ENCODE measurements around the gene SLIT3.

The SLIT3 gene

GRCh38 chr5:169265888-169266287 lies 35.1 kb downstream of the SLIT3 start (continued):
- TF ChIP-seq PATZ1 (CRISPR knock-in tag; IDR thresholded peaks at IDR 0.05; ENCODE audit: borderline replicate concordance) (no peak), POU6F1 (CRISPR knock-in tag; IDR thresholded peaks at IDR 0.05; ENCODE audit: borderline replicate concordance, low read depth) (no peak), PPARA (CRISPR knock-in tag; IDR thresholded peaks at IDR 0.05; ENCODE audit: borderline replicate concordance) (no peak)

DNA sequence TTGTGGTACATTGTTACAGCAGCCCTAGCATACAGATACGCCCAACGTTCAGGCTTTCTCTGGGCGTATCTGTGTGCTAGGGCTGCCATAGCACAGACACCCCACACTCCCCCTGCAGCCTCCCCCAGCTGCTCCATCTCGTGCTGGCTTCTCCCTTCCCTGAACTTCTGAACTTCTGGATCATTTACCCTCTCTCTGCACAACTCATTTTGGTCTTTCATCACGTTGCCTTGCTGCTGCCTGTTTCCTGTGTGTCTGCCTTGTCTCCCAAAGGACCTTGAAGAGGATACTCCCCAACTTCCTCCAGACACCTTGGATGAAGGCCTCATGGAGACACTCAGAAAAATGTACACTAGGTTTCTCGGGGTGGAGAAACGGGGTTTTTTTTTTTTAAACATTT lies 37.3 kb downstream of the SLIT3 start:
- ATAC-seq, result no peak
- TF ChIP-seq, protein P1, sequence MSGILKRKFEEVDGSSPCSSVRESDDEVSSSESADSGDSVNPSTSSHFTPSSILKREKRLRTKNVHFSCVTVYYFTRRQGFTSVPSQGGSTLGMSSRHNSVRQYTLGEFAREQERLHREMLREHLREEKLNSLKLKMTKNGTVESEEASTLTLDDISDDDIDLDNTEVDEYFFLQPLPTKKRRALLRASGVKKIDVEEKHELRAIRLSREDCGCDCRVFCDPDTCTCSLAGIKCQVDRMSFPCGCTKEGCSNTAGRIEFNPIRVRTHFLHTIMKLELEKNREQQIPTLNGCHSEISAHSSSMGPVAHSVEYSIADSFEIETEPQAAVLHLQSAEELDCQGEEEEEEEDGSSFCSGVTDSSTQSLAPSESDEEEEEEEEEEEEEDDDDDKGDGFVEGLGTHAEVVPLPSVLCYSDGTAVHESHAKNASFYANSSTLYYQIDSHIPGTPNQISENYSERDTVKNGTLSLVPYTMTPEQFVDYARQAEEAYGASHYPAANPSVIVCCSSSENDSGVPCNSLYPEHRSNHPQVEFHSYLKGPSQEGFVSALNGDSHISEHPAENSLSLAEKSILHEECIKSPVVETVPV (CRISPR knock-in tag; IDR thresholded peaks at IDR 0.05), result no peak
- TF ChIP-seq ZFP30 (CRISPR knock-in tag; IDR thresholded peaks at IDR 0.05) (no peak), CREB5 (CRISPR knock-in tag; IDR thresholded peaks at IDR 0.05; ENCODE audit: low read depth) (no peak), ZNF8 (CRISPR knock-in tag; IDR thresholded peaks at IDR 0.05) (no peak), TCF4 (CRISPR knock-in tag; IDR thresholded peaks at IDR 0.05; ENCODE audit: borderline replicate concordance) (no peak), ESRRG (CRISPR knock-in tag; IDR thresholded peaks at IDR 0.05) (no peak), BACH2 (CRISPR knock-in tag; IDR thresholded peaks at IDR 0.05; ENCODE audit: borderline replicate concordance) (no peak), SNAI2 (CRISPR knock-in tag; IDR thresholded peaks at IDR 0.05) (no peak)

DNA sequence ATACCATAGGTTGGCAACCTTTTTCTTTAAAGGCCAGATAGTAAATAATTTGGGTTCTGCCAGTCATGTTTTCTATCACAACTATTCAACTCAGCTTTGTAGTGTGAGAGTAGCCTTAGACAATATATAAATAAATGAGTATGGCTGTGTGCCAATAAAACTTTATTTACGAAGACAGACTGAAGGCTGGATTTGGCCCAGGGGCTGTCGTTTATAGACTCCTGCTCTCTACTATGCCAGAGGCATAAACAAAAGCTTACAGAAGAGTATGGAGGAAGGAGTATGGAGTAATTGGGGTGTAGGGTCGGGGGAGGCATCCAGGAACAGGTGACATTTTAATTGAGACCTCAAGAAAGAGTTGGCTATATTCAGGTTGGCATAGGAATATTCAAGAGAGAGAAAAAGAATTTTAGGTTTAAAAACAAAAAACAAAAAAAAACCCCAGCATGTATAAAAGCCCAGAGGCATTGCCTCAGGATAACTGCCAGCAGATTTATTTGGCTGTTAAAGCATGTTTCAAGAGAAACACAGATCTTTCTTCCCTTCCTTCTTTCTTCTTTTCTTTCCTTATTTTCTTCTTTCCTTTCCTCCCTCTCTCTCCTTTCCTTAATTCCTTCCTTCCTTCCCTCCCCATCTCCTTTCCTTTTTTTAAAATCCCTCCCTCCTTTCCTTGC lies 39.9 kb downstream of the SLIT3 start:
- no peak for ATAC-seq
- TF ChIP-seq POU6F1 (CRISPR knock-in tag; IDR thresholded peaks at IDR 0.05; ENCODE audit: borderline replicate concordance, low read depth) (no peak), ESRRG (CRISPR knock-in tag; IDR thresholded peaks at IDR 0.05) (no peak), CSDC2 (CRISPR knock-in tag; IDR thresholded peaks at IDR 0.05) (no peak), ZNF565 (CRISPR knock-in tag; conservative IDR thresholded peaks at IDR 0.05; ENCODE audit: low read depth) (no peak), PATZ1 (CRISPR knock-in tag; IDR thresholded peaks at IDR 0.05; ENCODE audit: borderline replicate concordance) (no peak), ISL1 (CRISPR knock-in tag; IDR thresholded peaks at IDR 0.05) (no peak), OSR1 (CRISPR knock-in tag; IDR thresholded peaks at IDR 0.05) (no peak), TOX (CRISPR knock-in tag; IDR thresholded peaks at IDR 0.05; ENCODE audit: borderline replicate concordance) (no peak), BACH2 (CRISPR knock-in tag; IDR thresholded peaks at IDR 0.05; ENCODE audit: borderline replicate concordance) (no peak), ZFP3 (CRISPR knock-in tag; IDR thresholded peaks at IDR 0.05) (no peak), ZFP30 (CRISPR knock-in tag; IDR thresholded peaks at IDR 0.05) (no peak), GLIS3 (CRISPR knock-in tag; IDR thresholded peaks at IDR 0.05) (no peak), SNAI2 (CRISPR knock-in tag; IDR thresholded peaks at IDR 0.05) (no peak), CREB5 (CRISPR knock-in tag; IDR thresholded peaks at IDR 0.05; ENCODE audit: low read depth) (no peak), ZNF70 (CRISPR knock-in tag; IDR thresholded peaks at IDR 0.05) (no peak), ZC3H10 (CRISPR knock-in tag; IDR thresholded peaks at IDR 0.05) (no peak)
- TF ChIP-seq, protein P1 (CRISPR knock-in tag; IDR thresholded peaks at IDR 0.05), result no peak
- TF ChIP-seq, protein P2, sequence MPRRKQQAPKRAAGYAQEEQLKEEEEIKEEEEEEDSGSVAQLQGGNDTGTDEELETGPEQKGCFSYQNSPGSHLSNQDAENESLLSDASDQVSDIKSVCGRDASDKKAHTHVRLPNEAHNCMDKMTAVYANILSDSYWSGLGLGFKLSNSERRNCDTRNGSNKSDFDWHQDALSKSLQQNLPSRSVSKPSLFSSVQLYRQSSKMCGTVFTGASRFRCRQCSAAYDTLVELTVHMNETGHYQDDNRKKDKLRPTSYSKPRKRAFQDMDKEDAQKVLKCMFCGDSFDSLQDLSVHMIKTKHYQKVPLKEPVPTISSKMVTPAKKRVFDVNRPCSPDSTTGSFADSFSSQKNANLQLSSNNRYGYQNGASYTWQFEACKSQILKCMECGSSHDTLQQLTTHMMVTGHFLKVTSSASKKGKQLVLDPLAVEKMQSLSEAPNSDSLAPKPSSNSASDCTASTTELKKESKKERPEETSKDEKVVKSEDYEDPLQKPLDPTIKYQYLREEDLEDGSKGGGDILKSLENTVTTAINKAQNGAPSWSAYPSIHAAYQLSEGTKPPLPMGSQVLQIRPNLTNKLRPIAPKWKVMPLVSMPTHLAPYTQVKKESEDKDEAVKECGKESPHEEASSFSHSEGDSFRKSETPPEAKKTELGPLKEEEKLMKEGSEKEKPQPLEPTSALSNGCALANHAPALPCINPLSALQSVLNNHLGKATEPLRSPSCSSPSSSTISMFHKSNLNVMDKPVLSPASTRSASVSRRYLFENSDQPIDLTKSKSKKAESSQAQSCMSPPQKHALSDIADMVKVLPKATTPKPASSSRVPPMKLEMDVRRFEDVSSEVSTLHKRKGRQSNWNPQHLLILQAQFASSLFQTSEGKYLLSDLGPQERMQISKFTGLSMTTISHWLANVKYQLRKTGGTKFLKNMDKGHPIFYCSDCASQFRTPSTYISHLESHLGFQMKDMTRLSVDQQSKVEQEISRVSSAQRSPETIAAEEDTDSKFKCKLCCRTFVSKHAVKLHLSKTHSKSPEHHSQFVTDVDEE (CRISPR knock-in tag; IDR thresholded peaks at IDR 0.05), result no peak

Measured in SK-N-SH treated with all-trans-retinoic acid at 6 μM for 48 hours (cell line).